Right cardiac atrium (tissue), 5 donors: ENCODE results near the gene DPP10. TPM values are rescaled to one million over a fixed set of nuclear protein-coding genes. Genes with fewer than 3 reads are reported as not detected.
"Not testable (repeated sequence)": the region's sequence is repeated elsewhere in the genome, so short reads cannot be mapped to it uniquely, and the experiment has no call there.

ENCODE experiments used
- ATAC-seq, 2 donors: fragments of 200-7000 bp; cut with Tn5 transposase; one replicate each; pipeline versions ENCODE4 v1.8.0 to v1.9.1; 2020; ENCODE audit warnings: moderate library complexity in 2 of 2, mild to moderate bottlenecking in 1 of 2
- DNase-seq, 3 donors: peaks; one replicate each; pipeline ENCODE4 v3.0.0-alpha.2; 2020
- H3K27ac ChIP-seq: one replicate; pipeline ENCODE4 v1.5.1; 2013; ENCODE audit warnings: mild to moderate bottlenecking, low read length, control low read depth, moderate library complexity
- H3K27me3 ChIP-seq: one replicate; pipeline ENCODE4 v1.6.1; 2013; ENCODE audit not compliant: control insufficient read depth, insufficient read depth
- H3K4me1 ChIP-seq: one replicate; pipeline ENCODE4 v1.6.1; 2013; ENCODE audit warnings: low read length; ENCODE audit not compliant: control insufficient read depth, insufficient read depth
- H3K4me3 ChIP-seq: one replicate; pipeline ENCODE4 v1.5.1; 2013; ENCODE audit warnings: low read length, control low read depth
- H3K9me3 ChIP-seq: one replicate; pipeline ENCODE4 v1.6.1; 2013; ENCODE audit warnings: low read length; ENCODE audit not compliant: control insufficient read depth
- WGBS: extraction: QIAGEN DNeasy Blood & Tissue Kit; methylation state at CpG from one replicate; pipeline ENCODE4 v1.1.7; 2013; 5-methylcytosine and 5-hydroxymethylcytosine counted together
- intact Hi-C, 4 donors: fragments of 100-400 bp; cut with DNase I; formaldehyde crosslinking; loops; one replicate each; pipeline versions ENCODE4 v1.11.0 to v1.14.0; 2022 to 2023
- long read RNA-seq, 4 donors: library from polyadenylated mRNA; unstranded; transcript quantifications; one replicate each; pipeline ENCODE4 v2.0.0, GENCODE V29; 2020 to 2021
- polyA plus RNA-seq: library from polyadenylated mRNA; stranded (reverse); fragments of 200-250 nt; gene quantifications from one replicate; pipeline ENCODE4 v1.2.3, GENCODE V29; 2013
- total RNA-seq, 4 donors: library from RNA; stranded (reverse); fragmentation: NEBNext Ultra II Directional; extraction: Animal tissue kit (Norgen Biotek cat#: 25700); gene quantifications; one replicate each; pipeline ENCODE4 v1.2.1, GENCODE V29; 2021
- donor health status: healthy with polysubstance abuse.
- donor health status: DM: no; HTN: yes; CAD: no.
- donor health status: DM: no; HTN: no; CAD: no.
- donor health status: DM: no; HTN: yes; CAD: no; lungs with severe emphysema.
- donor health status: DM: yes; HTN: yes; CAD: no.

DPP10 gene
- total RNA-seq (under 1 TPM in 2 of 4 donors, not detected in 2; 0.23 to 0.74 TPM), polyA plus RNA-seq (0.05 TPM)
- long read RNA-seq, donor 1: 0 reads
- long read RNA-seq, donor 2: 0 reads
- long read RNA-seq, donor 3, partial matches to known transcripts: 1 of 1 reads
- long read RNA-seq, donor 3, other reads (novel, unspliced or antisense): 0 of 1 reads
- long read RNA-seq, donor 4: 0 reads

DNA sequence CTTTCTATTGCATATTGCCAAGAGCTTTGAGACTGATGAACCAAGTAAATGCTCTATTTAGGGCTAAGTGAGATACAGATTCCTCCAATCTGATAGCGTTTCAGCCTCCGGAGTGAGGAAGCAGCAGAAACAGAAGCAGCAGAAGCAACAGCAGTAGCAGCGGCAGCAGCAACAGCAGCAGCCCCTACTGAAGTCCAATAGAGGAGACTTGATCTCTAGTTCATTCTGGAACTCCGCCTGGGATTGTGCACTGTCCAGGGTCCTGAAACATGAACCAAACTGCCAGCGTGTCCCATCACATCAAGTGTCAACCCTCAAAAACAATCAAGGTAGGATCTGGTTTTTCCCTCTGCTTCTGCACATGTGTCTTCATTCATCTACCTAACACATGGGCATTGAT lies at the start of gene DPP10:
Gene DPP10, plus strand, starts transcription at position 132 of the 400 bp plus-strand sequence.
- no peaks in the 10 kb centered on the region for H3K4me1 ChIP-seq
- H3K27ac ChIP-seq: no peak within 1 kb of the TSS
- peak in 2 of 3 donors; percentile 23 to 52 for DNase-seq
- no peaks in the 10 kb centered on the region for H3K9me3 ChIP-seq
- WGBS: 3% methylated on average over 5 of the region's 5 CpGs
- no peaks in the 10 kb centered on the region for H3K27me3 ChIP-seq
- no peak within 1 kb of the TSS for H3K4me3 ChIP-seq
- intact Hi-C loops: no loop called here
- no peak for ATAC-seq

DNA sequence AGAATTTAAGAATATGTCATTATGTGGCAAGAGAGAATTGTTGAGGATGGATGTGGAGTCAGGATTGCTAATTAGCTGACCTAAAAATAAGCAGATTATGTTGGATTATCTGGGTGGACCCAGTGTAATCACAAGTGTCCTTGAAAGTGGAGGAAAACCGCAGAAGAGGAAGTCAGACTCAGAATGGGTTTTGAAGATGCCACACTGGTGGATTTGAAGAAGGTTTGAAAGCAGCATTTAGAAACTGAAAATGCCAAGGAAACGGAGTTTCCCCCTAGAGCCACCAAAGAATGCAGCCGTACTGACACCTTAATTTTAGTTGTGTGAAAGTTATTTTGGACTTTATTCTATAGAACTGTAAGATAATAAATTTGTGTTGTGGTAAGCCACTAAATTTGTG lies 41.6 kb upstream of the DPP10 start:
- no peak for DNase-seq
- H3K27me3 ChIP-seq: no peaks in the 10 kb centered on the region
- WGBS: 77% methylated on average over 3 of the region's 3 CpGs
- H3K27ac ChIP-seq: no peak overlapping the region
- no peaks in the 10 kb centered on the region for H3K4me1 ChIP-seq
- H3K9me3 ChIP-seq: no peaks in the 10 kb centered on the region
- intact Hi-C loops: no loop called here
- H3K4me3 ChIP-seq: no peak overlapping the region
- no peak for ATAC-seq

DNA sequence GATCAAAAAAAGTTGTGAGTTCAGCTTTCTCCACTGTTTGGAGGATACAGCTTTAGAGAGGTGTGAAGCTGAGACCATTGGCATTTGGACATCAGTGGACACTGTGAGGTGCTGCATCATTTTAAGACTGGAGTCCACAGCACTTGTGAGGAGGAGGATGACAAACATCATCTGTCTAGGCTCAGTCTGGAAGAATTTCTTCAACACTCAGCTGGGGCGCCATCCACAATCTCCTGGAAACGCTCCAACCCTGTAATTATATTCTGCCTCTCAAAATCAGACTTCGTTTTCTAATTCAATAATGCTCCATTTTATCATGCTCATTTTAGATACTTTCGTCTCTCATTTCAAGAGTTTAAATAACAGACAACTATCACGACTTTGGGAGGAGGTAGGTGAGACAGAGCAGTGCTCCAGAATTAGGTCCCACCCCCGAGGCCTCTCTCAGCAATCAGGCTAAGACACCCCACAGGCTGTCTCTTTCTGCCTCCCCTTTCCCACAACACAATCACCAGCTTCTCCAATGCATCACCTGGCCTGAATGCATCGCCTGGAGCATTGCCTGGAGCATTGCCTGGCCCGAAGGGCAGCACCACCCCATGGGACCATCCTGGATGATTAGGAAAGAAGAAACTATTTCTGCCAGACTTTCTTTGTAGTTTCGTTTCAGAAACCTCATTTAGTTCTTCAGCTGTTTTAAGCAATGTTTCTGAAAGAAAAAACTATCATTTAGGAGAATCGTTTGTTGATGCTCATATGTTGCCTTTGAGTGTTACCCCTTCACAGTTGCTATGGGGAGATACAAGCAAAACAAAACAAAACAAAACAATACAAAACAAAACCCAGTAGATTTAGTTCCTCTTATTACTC lies 37.0 kb upstream of the DPP10 start:
- intact Hi-C loops: no loop called here
- 41% methylated on average over 10 of the region's 10 CpGs for WGBS
- no peaks in the 10 kb centered on the region for H3K4me1 ChIP-seq
- DNase-seq: peak; percentile 36 to 68 (median 58)
- ATAC-seq: peak; percentile 37 to 52
- no peak overlapping the region for H3K27ac ChIP-seq
- H3K9me3 ChIP-seq: no peaks in the 10 kb centered on the region
- H3K4me3 ChIP-seq: no peak overlapping the region
- H3K27me3 ChIP-seq: no peaks in the 10 kb centered on the region

DNA sequence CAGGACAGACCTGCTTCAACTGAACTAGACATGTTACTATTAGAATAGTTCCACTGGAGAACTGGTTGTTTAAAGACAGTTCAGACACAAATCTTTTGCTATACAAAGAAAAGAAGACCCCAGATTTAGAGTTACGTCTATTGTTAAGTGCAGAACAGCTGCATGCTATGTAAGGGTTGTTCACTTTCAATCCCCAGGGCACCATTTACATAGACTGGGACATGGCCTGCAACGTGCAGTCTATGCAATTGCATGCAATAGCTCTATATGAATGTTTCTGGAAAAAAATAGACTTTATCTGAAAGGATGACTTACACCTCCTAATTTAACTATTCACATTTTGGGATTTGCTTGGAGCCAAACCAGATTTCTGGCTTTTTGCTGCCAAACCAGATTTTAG lies 36.1 kb upstream of the DPP10 start:
- Histone ChIP-seq H3K4me1 (no peaks in the 10 kb centered on the region), H3K9me3 (no peaks in the 10 kb centered on the region), H3K4me3 (no peak overlapping the region), H3K27me3 (no peaks in the 10 kb centered on the region), H3K27ac (no peak overlapping the region)
- 63% methylated on average over 2 of the region's 2 CpGs for WGBS
- no peak for DNase-seq
- intact Hi-C loops: no loop called here
- no peak for ATAC-seq

DNA sequence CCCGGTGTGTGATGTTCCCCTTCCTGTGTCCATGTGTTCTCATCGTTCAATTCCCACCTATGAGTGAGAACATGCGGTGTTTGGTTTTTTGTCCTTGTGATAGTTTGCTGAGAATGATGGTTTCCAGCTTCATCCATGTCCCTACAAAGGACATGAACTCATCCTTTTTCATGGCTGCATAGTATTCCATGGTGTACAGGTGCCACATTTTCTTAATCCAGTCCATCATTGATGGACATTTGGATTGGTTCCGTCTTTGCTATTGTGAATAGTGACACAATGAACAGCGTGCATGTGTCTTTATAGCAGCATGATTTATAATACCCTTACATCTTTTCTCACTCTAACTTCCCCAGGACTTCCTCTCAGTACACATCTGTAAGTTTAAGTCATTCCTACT lies 35.1 kb upstream of the DPP10 start:
- not testable (repeated sequence) for ATAC-seq, DNase-seq
- WGBS: 89% methylated on average over 4 of the region's 5 CpGs

DNA sequence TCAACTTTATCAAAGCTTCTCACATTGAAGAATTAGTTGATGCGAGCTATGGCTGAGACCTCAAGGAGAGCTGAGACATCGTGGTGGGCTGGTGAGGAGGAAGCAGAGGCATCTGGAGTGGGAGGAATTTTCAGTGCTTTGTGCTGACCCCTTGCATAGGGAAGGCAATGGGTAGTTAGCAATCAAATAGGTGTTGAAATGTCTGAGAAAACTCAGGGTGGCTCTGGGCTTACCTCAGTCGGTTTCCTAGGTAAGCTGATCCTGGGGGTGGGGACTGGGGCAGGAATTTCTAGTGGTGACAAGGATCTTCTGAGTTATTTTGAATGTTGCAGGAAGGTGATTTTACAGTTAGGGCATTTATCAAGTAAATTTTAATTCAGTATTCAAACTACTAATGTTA lies 20.7 kb upstream of the DPP10 start:
- WGBS: 44% methylated on average over 3 of the region's 3 CpGs
- DNase-seq: no peak
- no peaks in the 10 kb centered on the region for H3K9me3 ChIP-seq
- no peak for ATAC-seq
- H3K27me3 ChIP-seq: no peaks in the 10 kb centered on the region
- no peaks in the 10 kb centered on the region for H3K4me1 ChIP-seq
- H3K4me3 ChIP-seq: no peak overlapping the region
- intact Hi-C loops: no loop called here
- H3K27ac ChIP-seq: no peak overlapping the region

More for the DNA sequence above, 35.1 kb upstream of the DPP10 start:
- intact Hi-C loops, H3K27ac ChIP-seq, H3K4me1 ChIP-seq, H3K9me3 ChIP-seq, H3K27me3 ChIP-seq, H3K4me3 ChIP-seq: not testable (repeated sequence)

DNA sequence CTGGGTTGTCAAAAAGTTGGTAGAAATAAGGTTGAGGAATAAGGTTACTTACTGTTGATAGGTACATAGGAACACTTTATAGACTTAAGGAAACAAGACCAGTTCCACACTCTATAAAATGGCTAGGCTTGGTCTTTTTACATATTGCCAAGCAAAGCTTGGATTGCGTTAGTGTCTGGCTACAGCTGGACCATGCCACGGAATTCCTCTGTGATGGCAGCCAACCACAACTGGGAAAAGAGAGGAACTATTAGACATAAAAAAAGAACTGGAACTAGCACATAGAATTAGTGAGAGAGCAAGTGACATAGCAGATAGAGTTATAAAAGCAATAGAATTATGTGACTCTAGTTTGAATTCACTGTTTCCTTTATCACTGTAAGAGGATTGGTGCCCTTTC lies 17.7 kb upstream of the DPP10 start:
- peak in 1 of 2 donors; percentile 55 for ATAC-seq
- Histone ChIP-seq H3K4me3 (no peak overlapping the region), H3K27me3 (no peaks in the 10 kb centered on the region), H3K4me1 (no peaks in the 10 kb centered on the region), H3K27ac (no peak overlapping the region), H3K9me3 (no peaks in the 10 kb centered on the region)
- intact Hi-C loops: no loop called here
- WGBS: 60% methylated on average over 2 of the region's 2 CpGs
- DNase-seq: peak in 1 of 3 donors; percentile 11

DNA sequence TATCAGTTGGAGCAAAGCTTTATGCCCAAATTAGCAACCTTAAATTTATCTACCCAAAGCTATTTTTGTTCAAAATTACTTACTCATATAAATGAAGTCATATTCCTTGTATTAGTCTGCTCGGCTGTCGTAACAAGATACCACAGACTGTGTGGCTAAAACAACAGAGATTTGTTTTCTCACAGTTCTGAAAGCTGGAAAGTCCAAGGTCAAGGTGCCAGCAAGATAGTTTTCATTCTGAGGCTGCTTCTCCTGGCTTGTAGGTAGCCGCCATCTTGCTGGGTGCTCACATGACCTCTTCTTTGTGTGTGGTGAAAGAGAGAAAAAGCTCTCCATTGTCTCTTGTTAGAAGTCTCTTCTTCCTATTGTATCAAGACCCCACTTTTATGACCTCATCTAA lies 15.7 kb upstream of the DPP10 start:
- no peaks in the 10 kb centered on the region for H3K4me1 ChIP-seq
- intact Hi-C loops: no loop called here
- no peak overlapping the region for H3K4me3 ChIP-seq
- DNase-seq (no peak), ATAC-seq (peak in 1 of 2 donors; percentile 80)
- H3K27me3 ChIP-seq: no peaks in the 10 kb centered on the region
- WGBS: 65% methylated on average over 3 of the region's 3 CpGs
- no peak overlapping the region for H3K27ac ChIP-seq
- H3K9me3 ChIP-seq: no peaks in the 10 kb centered on the region

DNA sequence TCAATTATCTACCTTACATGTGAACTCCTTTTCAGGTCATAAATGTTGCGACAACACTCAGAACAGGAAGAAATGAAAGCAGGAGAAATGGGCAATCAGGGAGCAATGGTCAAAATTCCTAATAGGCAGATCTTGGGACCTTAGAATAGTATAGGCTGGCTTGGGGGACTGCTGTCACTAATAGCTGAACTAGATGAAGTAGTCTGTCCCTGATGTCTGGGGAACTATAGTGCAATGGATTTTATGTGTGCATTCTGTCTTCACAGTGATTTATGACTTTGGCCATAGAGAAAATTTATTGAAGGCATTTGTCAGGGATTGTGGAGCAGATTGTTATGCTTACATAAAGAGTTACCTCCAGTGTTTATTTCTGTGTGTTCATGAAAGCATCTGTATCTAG lies 6.1 kb upstream of the DPP10 start:
- H3K9me3 ChIP-seq: no peaks in the 10 kb centered on the region
- no peak overlapping the region for H3K4me3 ChIP-seq
- no peak for ATAC-seq
- DNase-seq: no peak
- intact Hi-C loops: no loop called here
- no peaks in the 10 kb centered on the region for H3K27me3 ChIP-seq
- H3K27ac ChIP-seq: no peak overlapping the region
- no peaks in the 10 kb centered on the region for H3K4me1 ChIP-seq
- WGBS: 83% methylated on average over 1 of the region's 1 CpG

DNA sequence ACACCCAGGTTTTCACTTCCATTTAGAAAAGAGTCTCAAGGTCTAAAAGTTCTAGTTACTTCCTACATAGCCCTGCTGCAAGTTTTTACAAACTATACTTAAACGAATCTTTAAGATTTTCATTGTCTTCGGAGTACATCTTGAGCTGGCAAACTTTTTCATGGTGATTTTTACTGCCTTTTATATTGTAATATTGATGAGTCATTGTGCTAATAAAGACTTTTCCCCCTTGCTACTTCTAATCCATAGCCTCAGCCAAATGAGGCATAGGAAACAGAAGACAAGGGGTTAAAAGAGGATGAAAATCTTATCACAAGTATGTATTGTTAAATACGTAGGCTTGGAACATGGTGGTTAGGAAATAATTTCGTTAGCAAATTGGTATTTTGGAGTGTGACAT lies 4.1 kb downstream of the DPP10 start:
- WGBS: 61% methylated on average over 4 of the region's 4 CpGs
- intact Hi-C loops: no loop called here
- no peak for DNase-seq
- ATAC-seq: no peak
- H3K4me3 ChIP-seq: no peak overlapping the region
- H3K27me3 ChIP-seq: no peaks in the 10 kb centered on the region
- H3K4me1 ChIP-seq: no peaks in the 10 kb centered on the region
- H3K9me3 ChIP-seq: no peaks in the 10 kb centered on the region
- no peak overlapping the region for H3K27ac ChIP-seq

DNA sequence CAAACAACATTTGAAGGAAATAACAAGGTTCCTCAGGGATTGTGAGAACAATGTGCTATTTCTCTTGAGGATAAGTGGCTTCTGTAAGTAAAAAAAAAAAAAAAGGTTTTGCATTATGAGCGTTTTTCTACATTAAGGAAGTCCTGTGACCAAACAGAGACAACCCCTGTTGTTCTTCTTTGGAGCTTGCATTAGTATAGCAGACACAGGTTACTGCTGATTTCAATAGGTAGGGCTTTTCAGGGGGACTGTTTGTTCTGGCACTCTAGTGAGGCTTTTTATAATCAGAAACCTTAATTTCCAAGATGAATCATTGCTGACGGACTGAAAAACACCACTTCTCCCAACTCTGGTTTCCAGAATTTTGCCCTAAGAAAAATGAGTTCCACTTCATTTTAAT lies 8.2 kb downstream of the DPP10 start:
- H3K27me3 ChIP-seq: no peaks in the 10 kb centered on the region
- no peak overlapping the region for H3K4me3 ChIP-seq
- ATAC-seq (no peak), DNase-seq (no peak)
- H3K4me1 ChIP-seq: no peaks in the 10 kb centered on the region
- H3K27ac ChIP-seq: no peak overlapping the region
- H3K9me3 ChIP-seq: no peaks in the 10 kb centered on the region
- intact Hi-C loops: no loop called here
- 25% methylated on average over 2 of the region's 2 CpGs for WGBS
